Peyer's patch (tissue), 4 donors: ENCODE results near the gene ESYT2.

Experiments
- CTCF ChIP-seq, 6 experiments: fragments of 450-650 bp in 4 of 6; fragments of 200-600 bp in 2 of 6; sonication (generic) in 1 of 6; IDR thresholded peaks; one replicate each; pipeline ENCODE4 v1.5.1; 2017 to 2019; ENCODE audit warnings: antibody characterized with exemption in 6 of 6, mild to moderate bottlenecking in 3 of 6, moderate library complexity in 1 of 6
- POLR2A ChIP-seq, 2 donors: fragments of 450-650 bp; IDR thresholded peaks; one replicate each; pipeline ENCODE4 v1.5.1; 2017; ENCODE audit warnings: antibody characterized with exemption in 2 of 2, mild to moderate bottlenecking in 2 of 2, moderate library complexity in 2 of 2

- TF ChIP-seq CTCF (IDR thresholded peaks at IDR 0.05) (no peak), POLR2A (IDR thresholded peaks at IDR 0.05) (no peak)
These were observed 3.5 kb downstream of the ESYT2 start for GRCh38 chr7:158825628-158826289.
